ENCODE data around the gene CMYA5.

CMYA5 gene

GRCh38 chr5:79842006-79842881, 152.6 kb downstream of the CMYA5 start:
- H3K9ac ChIP-seq (ENCODE audit: low read length): no peak overlapping the region
- H3K36me3 ChIP-seq (ENCODE audit: control insufficient read depth, insufficient read depth, low read length, severe bottlenecking): no peaks in the 10 kb centered on the region
- peaks cover 21% of the 10 kb centered on the region for H3K4me1 ChIP-seq (ENCODE audit: control insufficient read depth, insufficient read depth, low read length)
- DNase-seq (ENCODE audit: low read depth): no peak
- H3K4me3 ChIP-seq (ENCODE audit: low read length): no peak overlapping the region
- no peaks in the 10 kb centered on the region for H3K27me3 ChIP-seq (replicated peaks; ENCODE audit: control insufficient read depth, insufficient read depth, low read length)
- H3K9me3 ChIP-seq (ENCODE audit: control insufficient read depth, low read length): no peaks in the 10 kb centered on the region

DNA sequence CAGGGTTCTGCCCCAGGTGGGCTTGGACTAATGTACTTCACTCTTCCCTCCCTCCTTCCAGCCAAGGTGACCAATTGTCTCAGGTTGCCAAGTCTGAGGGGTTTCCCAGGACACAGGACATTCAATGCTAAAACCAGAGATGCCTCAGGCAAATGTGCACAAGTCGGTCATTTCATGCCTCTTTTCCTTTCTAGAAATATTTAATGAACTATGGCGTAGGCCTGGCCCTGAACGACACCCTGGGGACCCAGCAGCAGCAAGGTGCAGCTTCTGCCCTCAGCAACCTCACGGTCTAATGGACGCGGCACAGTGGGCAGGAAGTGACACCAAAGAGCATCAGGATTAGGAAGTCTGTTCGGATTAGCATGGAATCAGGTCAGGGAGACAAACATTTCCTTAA, 153.4 kb downstream of the CMYA5 start:
- no peak for DNase-seq (ENCODE audit: low read depth)
- no peak overlapping the region for H3K4me3 ChIP-seq (ENCODE audit: low read length)
- H3K4me1 ChIP-seq (ENCODE audit: control insufficient read depth, insufficient read depth, low read length): peaks cover 19% of the 10 kb centered on the region
- H3K36me3 ChIP-seq (ENCODE audit: control insufficient read depth, insufficient read depth, low read length, severe bottlenecking): no peaks in the 10 kb centered on the region
- no peak overlapping the region for H3K9ac ChIP-seq (ENCODE audit: low read length)
- H3K27me3 ChIP-seq (replicated peaks; ENCODE audit: control insufficient read depth, insufficient read depth, low read length): no peaks in the 10 kb centered on the region
- H3K9me3 ChIP-seq (ENCODE audit: control insufficient read depth, low read length): no peaks in the 10 kb centered on the region

DNA sequence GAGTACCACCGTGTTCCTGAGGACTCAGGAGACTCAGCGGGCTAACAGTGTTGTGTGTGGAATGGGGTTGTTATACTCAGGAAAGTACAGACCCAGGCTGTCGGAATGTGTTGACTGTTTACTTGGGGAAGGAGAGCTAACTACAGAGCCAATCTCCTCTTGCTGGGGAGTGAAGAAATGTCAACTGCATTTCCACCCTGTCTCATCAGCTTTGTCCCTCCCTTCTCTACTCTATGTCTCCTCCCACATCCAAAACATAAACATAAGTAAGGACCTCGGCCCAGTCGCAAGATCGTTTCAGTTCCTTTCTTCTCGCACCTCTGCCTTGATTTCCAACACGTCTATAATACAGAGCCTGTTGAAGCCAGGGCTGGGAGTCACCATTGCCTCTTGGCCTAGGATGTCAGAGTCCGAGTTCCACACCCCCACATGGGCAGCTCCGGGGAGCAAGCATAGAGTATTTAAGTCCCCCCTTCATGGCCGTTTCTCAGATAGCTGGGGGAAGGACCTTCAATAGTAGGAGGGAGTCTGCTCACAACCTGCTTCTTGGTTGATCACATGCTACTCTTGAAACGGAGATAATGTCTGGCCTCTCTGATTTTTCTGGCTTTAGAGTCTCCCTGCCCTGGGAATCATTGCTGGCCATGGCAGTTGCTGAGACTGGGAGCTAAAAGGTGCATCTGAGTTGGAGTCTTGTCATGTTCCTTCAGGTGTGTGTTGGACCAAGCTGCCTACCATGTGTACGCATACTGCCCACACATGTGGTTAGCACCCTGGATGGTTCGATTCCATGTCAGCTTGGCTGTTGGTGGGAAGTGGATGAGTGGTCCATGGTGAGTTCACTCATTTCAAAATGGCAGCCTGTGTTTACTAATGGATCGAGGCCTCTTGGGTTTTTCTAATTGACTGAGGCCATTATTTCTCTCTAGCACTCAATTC, 154.1 kb downstream of the CMYA5 start:
- no peaks in the 10 kb centered on the region for H3K9me3 ChIP-seq (ENCODE audit: control insufficient read depth, low read length)
- no peaks in the 10 kb centered on the region for H3K36me3 ChIP-seq (ENCODE audit: control insufficient read depth, insufficient read depth, low read length, severe bottlenecking)
- no peaks in the 10 kb centered on the region for H3K27me3 ChIP-seq (replicated peaks; ENCODE audit: control insufficient read depth, insufficient read depth, low read length)
- H3K4me3 ChIP-seq (ENCODE audit: low read length): no peak overlapping the region
- no peak for DNase-seq (ENCODE audit: low read depth)
- peaks cover 14% of the 10 kb centered on the region for H3K4me1 ChIP-seq (ENCODE audit: control insufficient read depth, insufficient read depth, low read length)
- H3K9ac ChIP-seq (ENCODE audit: low read length): no peak overlapping the region

- DNase-seq (ENCODE audit: low read depth): no peak
- Histone ChIP-seq H3K4me3 (ENCODE audit: low read length) (no peak overlapping the region), H3K4me1 (ENCODE audit: control insufficient read depth, insufficient read depth, low read length) (peaks cover 14% of the 10 kb centered on the region), H3K36me3 (ENCODE audit: control insufficient read depth, insufficient read depth, low read length, severe bottlenecking) (no peaks in the 10 kb centered on the region), H3K9ac (ENCODE audit: low read length) (no peak overlapping the region), H3K9me3 (ENCODE audit: control insufficient read depth, low read length) (no peaks in the 10 kb centered on the region), H3K27me3 (replicated peaks; ENCODE audit: control insufficient read depth, insufficient read depth, low read length) (no peaks in the 10 kb centered on the region)
Measured at GRCh38 chr5:79844571-79844970, 154.9 kb downstream of the CMYA5 start.

- no peaks in the 10 kb centered on the region for H3K9me3 ChIP-seq (ENCODE audit: control insufficient read depth, low read length)
- peak; percentile 83 for DNase-seq (ENCODE audit: low read depth)
Measured at GRCh38 chr5:79845448-79846197, 156.0 kb downstream of the CMYA5 start.

DNA sequence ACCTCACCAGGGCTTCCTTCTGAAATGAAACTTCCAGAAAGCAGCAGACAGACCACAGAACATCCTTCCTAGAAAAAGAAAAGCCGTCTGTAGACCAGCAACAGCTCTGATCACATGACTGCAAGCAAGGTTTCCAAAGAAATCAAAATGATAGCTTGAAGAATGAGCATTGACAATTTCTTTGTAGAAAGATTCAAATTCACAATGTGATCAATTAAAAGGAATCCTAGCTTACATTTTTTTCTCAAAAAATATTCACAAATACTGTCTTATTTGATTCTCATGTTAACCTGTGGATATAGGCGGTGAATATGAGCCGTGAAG, 156.5 kb downstream of the CMYA5 start:
- peak overlapping the region; percentile 55 for H3K4me3 ChIP-seq (ENCODE audit: low read length)
- no peaks in the 10 kb centered on the region for H3K36me3 ChIP-seq (ENCODE audit: control insufficient read depth, insufficient read depth, low read length, severe bottlenecking)
- H3K4me1 ChIP-seq (ENCODE audit: control insufficient read depth, insufficient read depth, low read length): peaks cover 22% of the 10 kb centered on the region
- no peaks in the 10 kb centered on the region for H3K27me3 ChIP-seq (replicated peaks; ENCODE audit: control insufficient read depth, insufficient read depth, low read length)
- no peaks in the 10 kb centered on the region for H3K9me3 ChIP-seq (ENCODE audit: control insufficient read depth, low read length)
- no peak overlapping the region for H3K9ac ChIP-seq (ENCODE audit: low read length)
- DNase-seq (ENCODE audit: low read depth): no peak

More at GRCh38 chr5:79845448-79846197, 156.0 kb downstream of the CMYA5 start:
- peaks cover 21% of the 10 kb centered on the region for H3K4me1 ChIP-seq (ENCODE audit: control insufficient read depth, insufficient read depth, low read length)
- no peaks in the 10 kb centered on the region for H3K27me3 ChIP-seq (replicated peaks; ENCODE audit: control insufficient read depth, insufficient read depth, low read length)
- no peaks in the 10 kb centered on the region for H3K36me3 ChIP-seq (ENCODE audit: control insufficient read depth, insufficient read depth, low read length, severe bottlenecking)
- H3K9ac ChIP-seq (ENCODE audit: low read length): no peak overlapping the region
- H3K4me3 ChIP-seq (ENCODE audit: low read length): peak overlapping the region; percentile 55

DNA sequence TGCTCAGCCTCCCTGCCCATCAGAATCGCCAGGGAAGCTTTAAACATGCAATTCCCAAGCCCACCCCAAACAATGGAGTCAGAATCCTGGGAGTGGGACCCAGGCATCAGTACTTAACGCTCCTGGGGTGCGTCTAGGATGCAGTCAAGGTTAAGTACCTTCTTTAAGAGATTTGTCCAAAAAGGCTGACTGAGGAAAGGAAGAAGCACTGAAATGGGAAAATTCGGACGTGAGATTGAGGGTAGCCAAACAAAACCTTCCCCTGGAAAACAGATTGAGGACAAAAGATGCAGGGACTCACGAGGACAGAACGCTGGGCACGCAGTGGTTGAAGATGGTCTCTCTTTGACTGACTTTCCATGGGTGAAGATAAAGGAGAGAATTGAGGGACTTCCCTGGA, 157.9 kb downstream of the CMYA5 start:
- H3K4me3 ChIP-seq (ENCODE audit: low read length): no peak overlapping the region
- no peaks in the 10 kb centered on the region for H3K36me3 ChIP-seq (ENCODE audit: control insufficient read depth, insufficient read depth, low read length, severe bottlenecking)
- no peak overlapping the region for H3K9ac ChIP-seq (ENCODE audit: low read length)
- H3K27me3 ChIP-seq (replicated peaks; ENCODE audit: control insufficient read depth, insufficient read depth, low read length): no peaks in the 10 kb centered on the region
- DNase-seq (ENCODE audit: low read depth): no peak
- no peaks in the 10 kb centered on the region for H3K9me3 ChIP-seq (ENCODE audit: control insufficient read depth, low read length)
- peaks cover 22% of the 10 kb centered on the region for H3K4me1 ChIP-seq (ENCODE audit: control insufficient read depth, insufficient read depth, low read length)

- Histone ChIP-seq H3K36me3 (ENCODE audit: control insufficient read depth, insufficient read depth, low read length, severe bottlenecking) (no peaks in the 10 kb centered on the region), H3K9ac (ENCODE audit: low read length) (no peak overlapping the region), H3K4me3 (ENCODE audit: low read length) (no peak overlapping the region), H3K9me3 (ENCODE audit: control insufficient read depth, low read length) (no peaks in the 10 kb centered on the region), H3K4me1 (ENCODE audit: control insufficient read depth, insufficient read depth, low read length) (peaks cover 22% of the 10 kb centered on the region), H3K27me3 (replicated peaks; ENCODE audit: control insufficient read depth, insufficient read depth, low read length) (no peaks in the 10 kb centered on the region)
- DNase-seq (ENCODE audit: low read depth): no peak
Measured at GRCh38 chr5:79849061-79849460, 159.4 kb downstream of the CMYA5 start.

Data from adipocyte (in vitro differentiated cells).